IMR-90 (cell line): Measurements from ENCODE around the gene MSI2. TPM values are rescaled to one million over a fixed set of nuclear protein-coding genes. Genes with fewer than 3 reads are reported as not detected.
A peak's percentile ranks its signal among the peaks of the same experiment; 100 is the strongest.

Experiments
- ATAC-seq: fragments of 200-7000 bp; cut with Tn5 transposase; 2 replicates; pipeline ENCODE4 v1.9.1; 2020; ENCODE audit warnings: low read depth, mild to moderate bottlenecking, moderate library complexity
- BruUV-seq: library from RNA; stranded (reverse); fragments of 400-500 nt; replicated peaks from 2 replicates; lab custom pipeline; 2021; lab: Mats Ljungman, UMichigan
- CTCF ChIA-PET: fragments of 300-600 bp; formaldehyde crosslinking; extraction: SDS; loops from one replicate; lab custom pipeline; 2021; ENCODE audit warnings: antibody characterized with exemption; lab: Yijun Ruan, JAX
- POLR2A ChIA-PET: fragments of 300-600 bp; sonication (Branson Sonifier 250); formaldehyde crosslinking; loops from one replicate; lab custom pipeline; 2022; ENCODE audit warnings: antibody characterized with exemption; ENCODE audit not compliant: unreplicated experiment; lab: Charles Lee
- DNase-seq: peaks from one replicate; pipeline ENCODE4 v3.0.0; 2013
- H2AFZ ChIP-seq: replicated peaks from 2 replicates; pipeline ENCODE3; 2013; ENCODE audit warnings: low read length, mild to moderate bottlenecking; ENCODE audit not compliant: poor library complexity
- H2AK5ac ChIP-seq: 2 replicates; pipeline ENCODE4 v1.6.1; 2013; ENCODE audit warnings: low read depth, low read length, inconsistent platforms
- H2AK9ac ChIP-seq: replicated peaks from 2 replicates; pipeline ENCODE3; 2013; ENCODE audit warnings: mild to moderate bottlenecking, low read depth, low read length, moderate library complexity; ENCODE audit not compliant: poor library complexity
- H2BK120ac ChIP-seq: 2 replicates; pipeline ENCODE4 v1.6.1; 2013; ENCODE audit warnings: low read depth, low read length, inconsistent platforms
- H2BK15ac ChIP-seq: 3 replicates; pipeline ENCODE4 v1.6.1; 2013; ENCODE audit warnings: low read depth, low read length, inconsistent platforms
- H2BK20ac ChIP-seq: 2 replicates; pipeline ENCODE4 v1.6.1; 2013; ENCODE audit warnings: low read depth, mild to moderate bottlenecking, inconsistent platforms, low read length, moderate library complexity
- H2BK5ac ChIP-seq: 2 replicates; pipeline ENCODE4 v1.6.1; 2013; ENCODE audit warnings: mild to moderate bottlenecking, low read depth, low read length, inconsistent platforms; ENCODE audit not compliant: poor library complexity, severe bottlenecking
- H3K14ac ChIP-seq: replicated peaks from 2 replicates; pipeline ENCODE4 v1.6.1; 2013; ENCODE audit warnings: low read depth, low read length, inconsistent platforms
- H3K18ac ChIP-seq: 2 replicates; pipeline ENCODE4 v1.6.1; 2013; ENCODE audit warnings: low read depth, low read length, control low read depth
- H3K23ac ChIP-seq: 2 replicates; pipeline ENCODE4 v1.6.1; 2013; ENCODE audit warnings: low read depth, low read length, inconsistent platforms
- H3K27ac ChIP-seq: 2 replicates; pipeline ENCODE4 v1.5.1; 2013; ENCODE audit warnings: mild to moderate bottlenecking, control low read depth, low read length; ENCODE audit not compliant: insufficient read depth
- H3K27me3 ChIP-seq: 2 replicates; pipeline ENCODE4 v1.6.1; 2013; ENCODE audit warnings: low read length; ENCODE audit not compliant: control insufficient read depth, insufficient read depth
- H3K36me3 ChIP-seq: 2 replicates; pipeline ENCODE4 v1.6.1; 2013; ENCODE audit warnings: low read length, mixed read lengths; ENCODE audit not compliant: control insufficient read depth, insufficient read depth
- H3K4ac ChIP-seq: 2 replicates; pipeline ENCODE4 v1.6.1; 2013; ENCODE audit warnings: low read depth, low read length, inconsistent platforms
- H3K4me1 ChIP-seq: 2 replicates; pipeline ENCODE4 v1.6.1; 2013; ENCODE audit warnings: low read length, mixed read lengths; ENCODE audit not compliant: control insufficient read depth, insufficient read depth
- H3K4me2 ChIP-seq: 2 replicates; pipeline ENCODE4 v1.6.1; 2013; ENCODE audit warnings: low read depth, mild to moderate bottlenecking, control low read depth, low read length, moderate library complexity
- H3K4me3 ChIP-seq: 2 replicates; pipeline ENCODE4 v1.5.1; 2013; ENCODE audit warnings: low read depth, mild to moderate bottlenecking, control low read depth, low read length, moderate library complexity; ENCODE audit not compliant: insufficient read depth
- H3K56ac ChIP-seq: 2 replicates; pipeline ENCODE4 v1.6.1; 2013; ENCODE audit warnings: low read length, inconsistent platforms; ENCODE audit not compliant: insufficient read depth; ENCODE audit errors: extremely low read depth
- H3K79me1 ChIP-seq, 2 experiments: 2 replicates each; pipeline ENCODE4 v1.6.1; 2013; ENCODE audit warnings: low read length in 2 of 2, inconsistent platforms in 1 of 2, low read depth in 1 of 2
- H3K9ac ChIP-seq: 2 replicates; pipeline ENCODE4 v1.6.1; 2013; ENCODE audit warnings: low read depth, low read length, control low read depth
- H3K9me1 ChIP-seq: 2 replicates; pipeline ENCODE4 v1.6.1; 2013; ENCODE audit warnings: low read length, inconsistent platforms; ENCODE audit not compliant: insufficient read depth
- H3K9me3 ChIP-seq: 2 replicates; pipeline ENCODE4 v1.6.1; 2013; ENCODE audit warnings: low read length; ENCODE audit not compliant: control insufficient read depth, insufficient read depth
- H4K20me1 ChIP-seq: 2 replicates; pipeline ENCODE4 v1.6.1; 2013; ENCODE audit warnings: low read length, inconsistent platforms; ENCODE audit not compliant: insufficient read depth
- H4K5ac ChIP-seq: 2 replicates; pipeline ENCODE4 v1.6.1; 2013; ENCODE audit warnings: mild to moderate bottlenecking, low read depth, low read length, control low read depth
- H4K8ac ChIP-seq, 2 experiments: 2 replicates each; pipeline ENCODE4 v1.6.1; 2013; ENCODE audit warnings: low read depth in 2 of 2, low read length in 2 of 2, control low read depth in 1 of 2, inconsistent platforms in 1 of 2
- H4K91ac ChIP-seq: 2 replicates; pipeline ENCODE4 v1.6.1; 2013; ENCODE audit warnings: low read depth, low read length, inconsistent platforms; ENCODE audit not compliant: insufficient read depth
- CEBPB ChIP-seq: IDR thresholded peaks from 2 replicates; pipeline ENCODE4 v1.6.1; 2012; ENCODE audit warnings: low read depth, low read length, improper control_type of control experiment
- CHD1 ChIP-seq: IDR thresholded peaks from 2 replicates; pipeline ENCODE4 v1.6.1; 2012; ENCODE audit warnings: low read depth, low read length, improper control_type of control experiment
- MAZ ChIP-seq: IDR thresholded peaks from 2 replicates; pipeline ENCODE4 v1.6.1; 2012; ENCODE audit warnings: low read depth, mild to moderate bottlenecking, low read length, improper control_type of control experiment, moderate library complexity, borderline replicate concordance
- MXI1 ChIP-seq: IDR thresholded peaks from 2 replicates; pipeline ENCODE4 v1.6.1; 2012; ENCODE audit warnings: low read depth, mild to moderate bottlenecking, low read length, moderate library complexity, borderline replicate concordance
- WGBS, 2 experiments: methylation state at CpG; one replicate each; pipeline versions ENCODE4 v1.1.5 to v1.1.7; 2013; ENCODE audit warnings: missing lambda C conversion rate in 2 of 2; ENCODE audit not compliant: insufficient read length in 1 of 2; ENCODE audit errors: extremely low coverage in 2 of 2; 5-methylcytosine and 5-hydroxymethylcytosine counted together
- dilution Hi-C: fragments of 300-500 bp; cut with HindIII; formaldehyde crosslinking; loops from one replicate; pipeline ENCODE4 v1.14.3; 2018; ENCODE audit warnings: low sequenced_read_pairs; ENCODE audit not compliant: unreplicated experiment
- in situ Hi-C: fragments of 300-500 bp; cut with MboI; formaldehyde crosslinking; loops from 3 replicates; pipeline ENCODE4 v1.14.3; 2019; ENCODE audit warnings: low sequenced_read_pairs, inconsistent platforms, mixed read lengths
- intact Hi-C: fragments of 100-400 bp; cut with micrococcal nuclease; formaldehyde crosslinking; loops from 2 replicates; pipeline ENCODE4 v1.10.0; 2022
- polyA plus RNA-seq, 3 experiments: library from polyadenylated mRNA; depleted of rRNA; stranded (reverse); fragments of >200 nt; gene quantifications; 2 replicates each; pipeline ENCODE4 v1.2.3, GENCODE V29; 2012; ENCODE audit warnings: low replicate concordance in 1 of 3
- total RNA-seq: library from RNA; depleted of rRNA; stranded (reverse); fragments of >200 nt; gene quantifications from 2 replicates; pipeline ENCODE4 v1.2.3, GENCODE V29; 2012

Gene MSI2
- total and polyA plus RNA-seq, 2 of the 4 experiments (the other 2 are of a cell fraction), result 13.0 to 16.0 TPM

GRCh38 chr17:57577751-57578607 lies 321.7 kb downstream of the MSI2 start:
- peak overlapping the region; percentile 62 for H2BK20ac ChIP-seq
- CTCF ChIA-PET, result interaction anchor here (1.1 to 1.7 kb wide), 4 partner anchors 20 to 335 kb away, joined by 4 to 5 read pairs (median 4); no protein-coding TSS in a partner anchor
- dilution Hi-C loops (no loop called here), in situ Hi-C loops (no loop called here), intact Hi-C loops (loop anchor here (5.0 kb wide), 2 partner anchors 321 to 336 kb away; partner anchors contain the start of gene MSI2)
- no peaks in the 10 kb centered on the region for H3K9me3 ChIP-seq
- peaks cover 5% of the 10 kb centered on the region for H3K4me1 ChIP-seq
- H2BK120ac ChIP-seq, result peak overlapping the region; percentile 69
- H3K27ac ChIP-seq, result peak overlapping the region; percentile 75; the same call in 1 of the 2 replicates
- H3K23ac ChIP-seq, result peak overlapping the region; percentile 70
- peak overlapping the region; percentile 80 for H3K4me2 ChIP-seq
- H3K4me3 ChIP-seq, result peak overlapping the region; percentile 43
- peak overlapping the region; percentile 57 for H3K9ac ChIP-seq
- no peaks in the 10 kb centered on the region for H3K36me3 ChIP-seq
- DNase-seq (peak; percentile 70), ATAC-seq (peak; percentile 92)
- peaks cover 6% of the 10 kb centered on the region; the same call in 1 of the 2 replicates for H3K9me1 ChIP-seq
- H2AK9ac ChIP-seq, result peak overlapping the region; percentile 12
- 0 out of 4 replicates have a peak, but pooled peaks cover 0 to 5% of the 10 kb centered on the region in 2 experiments for H3K79me1 ChIP-seq
- H3K14ac ChIP-seq, result peak overlapping the region; percentile 71
- no TSS peak for BruUV-seq
- peak overlapping the region; percentile 78 for H3K4ac ChIP-seq
- H2BK5ac ChIP-seq, result peak overlapping the region; percentile 49
- peak overlapping the region; percentile 19 for H4K5ac ChIP-seq
- H3K18ac ChIP-seq, result peak overlapping the region; percentile 62
- H2BK15ac ChIP-seq, result peak overlapping the region; percentile 44; the same call in 1 of the 3 replicates
- peak overlapping the region; percentile 37; the same call in 1 of the 2 replicates for H2AK5ac ChIP-seq
- peak overlapping the region; percentile 84 for H2AFZ ChIP-seq
- POLR2A ChIA-PET, result interaction anchor here (0.6 kb wide), 1 partner anchor 321 kb away, joined by 4 read pairs; no protein-coding TSS in a partner anchor
- H4K91ac ChIP-seq, result peak overlapping the region; percentile 29
- no peaks in the 10 kb centered on the region for H3K27me3 ChIP-seq
- H4K20me1 ChIP-seq, result no peaks in the 10 kb centered on the region
- H4K8ac ChIP-seq, result peak overlapping the region; percentile 21 to 61; a peak in 2 of 4 replicates
- H3K56ac ChIP-seq, result peak overlapping the region; percentile 46
- TF ChIP-seq CHD1, result no peak
- peak; percentile 96 for TF ChIP-seq CEBPB
- no peak for TF ChIP-seq MXI1
- TF ChIP-seq MAZ, result peak; percentile 27; the same call in 1 of the 2 replicates
- WGBS, 2 experiments, result no CpG with 5 or more reads among the region's 17 CpGs
